Right atrium auricular region (tissue), 2 donors: ENCODE measurements around the gene BEX4. TPM values are rescaled to one million over a fixed set of nuclear protein-coding genes. Genes with fewer than 3 reads are reported as not detected.
"Not testable (repeated sequence)": the region's sequence is repeated elsewhere in the genome, so short reads cannot be mapped to it uniquely, and the experiment has no call there.

Source experiments
- DNase-seq: peaks from one replicate; pipeline ENCODE4 v3.0.0-alpha.2; 2019; ENCODE audit warnings: low spot score
- H3K27ac ChIP-seq, 2 donors: fragments of 200-600 bp; sonication (generic); 1 replicate in 1 of 2; 2 replicates in 1 of 2; pipeline ENCODE4 v1.5.1; 2016 to 2019
- H3K27me3 ChIP-seq, 2 donors: fragments of 200-600 bp; sonication (generic); one replicate each; pipeline versions ENCODE4 v1.5.1 to v1.6.0; 2017 to 2019
- H3K36me3 ChIP-seq: fragments of 200-600 bp; sonication (generic); one replicate; pipeline ENCODE4 v1.5.1; 2016
- H3K4me1 ChIP-seq, 2 donors: fragments of 200-600 bp; sonication (generic); one replicate each; pipeline versions ENCODE4 v1.5.1 to v1.6.0; 2017 to 2019
- H3K4me3 ChIP-seq, 2 donors: fragments of 200-600 bp; sonication (generic); 1 replicate in 1 of 2; 2 replicates in 1 of 2; pipeline ENCODE4 v1.5.1; 2017 to 2019; ENCODE audit warnings: mild to moderate bottlenecking in 1 of 2, moderate library complexity in 1 of 2
- H3K9me3 ChIP-seq, 2 donors: fragments of 200-600 bp; sonication (generic); one replicate each; pipeline ENCODE4 v1.5.1; 2019
- total RNA-seq, 2 donors: library from RNA; depleted of rRNA; stranded (reverse); fragments of >200 nt; gene quantifications; one replicate each; pipeline ENCODE4 v1.1.0, GENCODE V29; 2016
- TF ChIP-seq, protein P1 (sequence below), 2 donors: fragments of 200-600 bp; sonication (generic); IDR thresholded peaks; one replicate each; pipeline ENCODE4 v1.5.1; 2019; ENCODE audit warnings: antibody characterized with exemption in 2 of 2

BEX4 gene
- total RNA-seq, 2 donors from 2014 or later, result 72.2 to 74.9 TPM

DNA sequence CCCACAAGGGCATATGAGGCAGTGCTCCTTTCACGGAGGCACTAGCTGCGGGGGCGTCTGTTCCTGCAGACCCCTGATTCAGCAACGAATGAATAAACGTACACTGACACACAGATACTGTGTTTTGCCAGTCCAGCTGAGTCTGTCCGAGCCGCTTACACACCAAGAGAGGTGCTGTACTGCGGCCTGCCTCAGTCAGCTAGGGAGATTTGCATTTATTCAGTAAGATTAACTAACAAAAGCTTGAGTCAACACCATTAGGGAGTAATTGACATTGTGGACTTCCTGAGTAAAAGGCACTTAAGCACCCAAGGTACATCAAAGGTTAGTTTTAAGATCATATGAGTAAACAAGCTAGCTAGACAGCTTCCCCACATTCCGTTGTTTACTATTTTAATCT lies 31.0 kb upstream of the BEX4 start:
- H3K4me3 ChIP-seq, result no peak overlapping the region
- no peak for DNase-seq
- H3K36me3 ChIP-seq, result no peaks in the 10 kb centered on the region
- TF ChIP-seq, protein P1, sequence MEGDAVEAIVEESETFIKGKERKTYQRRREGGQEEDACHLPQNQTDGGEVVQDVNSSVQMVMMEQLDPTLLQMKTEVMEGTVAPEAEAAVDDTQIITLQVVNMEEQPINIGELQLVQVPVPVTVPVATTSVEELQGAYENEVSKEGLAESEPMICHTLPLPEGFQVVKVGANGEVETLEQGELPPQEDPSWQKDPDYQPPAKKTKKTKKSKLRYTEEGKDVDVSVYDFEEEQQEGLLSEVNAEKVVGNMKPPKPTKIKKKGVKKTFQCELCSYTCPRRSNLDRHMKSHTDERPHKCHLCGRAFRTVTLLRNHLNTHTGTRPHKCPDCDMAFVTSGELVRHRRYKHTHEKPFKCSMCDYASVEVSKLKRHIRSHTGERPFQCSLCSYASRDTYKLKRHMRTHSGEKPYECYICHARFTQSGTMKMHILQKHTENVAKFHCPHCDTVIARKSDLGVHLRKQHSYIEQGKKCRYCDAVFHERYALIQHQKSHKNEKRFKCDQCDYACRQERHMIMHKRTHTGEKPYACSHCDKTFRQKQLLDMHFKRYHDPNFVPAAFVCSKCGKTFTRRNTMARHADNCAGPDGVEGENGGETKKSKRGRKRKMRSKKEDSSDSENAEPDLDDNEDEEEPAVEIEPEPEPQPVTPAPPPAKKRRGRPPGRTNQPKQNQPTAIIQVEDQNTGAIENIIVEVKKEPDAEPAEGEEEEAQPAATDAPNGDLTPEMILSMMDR (IDR thresholded peaks at IDR 0.05), result no peak
- H3K4me1 ChIP-seq, result no peaks in the 10 kb centered on the region
- no peaks in the 10 kb centered on the region for H3K9me3 ChIP-seq
- H3K27me3 ChIP-seq, result no peaks in the 10 kb centered on the region
- H3K27ac ChIP-seq, result no peak overlapping the region

DNA sequence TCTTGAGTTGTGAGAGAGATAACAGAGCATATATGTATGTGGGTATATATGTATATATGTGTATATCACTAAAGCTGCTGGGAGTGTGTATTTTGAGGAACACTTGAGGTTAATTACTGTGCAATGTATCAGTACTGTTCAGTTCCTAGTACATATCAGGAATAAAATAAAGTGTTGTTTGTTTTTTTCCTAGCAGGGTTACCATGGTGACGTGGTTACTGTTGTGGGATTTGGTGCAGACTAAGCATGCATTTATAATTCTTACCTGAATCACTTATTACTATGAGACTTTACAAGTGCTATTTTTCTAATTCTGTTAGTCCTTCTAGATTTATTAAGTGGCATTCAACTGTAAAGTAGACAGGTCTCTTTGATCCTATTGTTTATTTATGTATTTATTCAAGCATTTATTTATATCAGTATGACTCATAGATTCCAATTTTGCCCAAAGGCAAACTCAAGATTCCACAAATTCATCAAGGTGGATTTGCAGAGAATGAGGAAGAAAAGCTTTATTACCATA lies 26.9 kb upstream of the BEX4 start:
- Histone ChIP-seq H3K36me3 (no peaks in the 10 kb centered on the region), H3K27me3 (no peaks in the 10 kb centered on the region), H3K4me1 (no peaks in the 10 kb centered on the region), H3K4me3 (no peak overlapping the region), H3K27ac (no peak overlapping the region), H3K9me3 (no peaks in the 10 kb centered on the region)
- TF ChIP-seq, protein P1 (IDR thresholded peaks at IDR 0.05), result no peak
- no peak for DNase-seq

DNA sequence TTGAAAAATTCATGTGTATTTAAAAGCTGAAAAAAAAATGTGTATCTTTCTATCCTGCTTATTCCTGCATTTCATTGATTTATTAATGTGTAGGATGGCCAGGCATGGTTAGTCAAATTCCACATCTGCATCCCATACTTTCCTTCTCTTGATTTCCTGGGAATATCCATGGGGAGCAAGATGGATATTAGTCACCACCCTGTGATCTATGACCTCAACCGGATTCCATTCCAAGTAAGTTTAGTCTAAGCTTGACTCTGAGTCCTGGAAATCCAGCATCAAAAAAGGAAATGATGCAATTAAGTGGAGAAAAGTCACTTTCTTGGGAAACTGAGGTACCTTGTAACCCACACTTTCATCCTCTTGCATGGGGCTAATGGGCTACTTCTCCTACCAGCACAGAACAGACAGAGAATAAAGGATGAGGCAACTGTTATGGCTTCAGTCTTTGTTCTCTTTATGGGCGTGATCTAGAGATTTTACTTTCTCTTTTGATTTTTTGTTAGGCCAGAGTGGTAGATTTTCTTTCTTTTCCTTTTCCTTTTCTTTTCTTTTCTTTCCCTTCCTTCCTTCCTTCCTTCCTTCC lies 17.1 kb upstream of the BEX4 start:
- H3K27ac ChIP-seq, result no peak overlapping the region
- TF ChIP-seq, protein P1 (IDR thresholded peaks at IDR 0.05), result no peak
- H3K36me3 ChIP-seq, result no peaks in the 10 kb centered on the region
- DNase-seq, result no peak
- no peaks in the 10 kb centered on the region for H3K4me1 ChIP-seq
- H3K27me3 ChIP-seq, result no peaks in the 10 kb centered on the region
- no peaks in the 10 kb centered on the region for H3K9me3 ChIP-seq
- no peak overlapping the region for H3K4me3 ChIP-seq

DNA sequence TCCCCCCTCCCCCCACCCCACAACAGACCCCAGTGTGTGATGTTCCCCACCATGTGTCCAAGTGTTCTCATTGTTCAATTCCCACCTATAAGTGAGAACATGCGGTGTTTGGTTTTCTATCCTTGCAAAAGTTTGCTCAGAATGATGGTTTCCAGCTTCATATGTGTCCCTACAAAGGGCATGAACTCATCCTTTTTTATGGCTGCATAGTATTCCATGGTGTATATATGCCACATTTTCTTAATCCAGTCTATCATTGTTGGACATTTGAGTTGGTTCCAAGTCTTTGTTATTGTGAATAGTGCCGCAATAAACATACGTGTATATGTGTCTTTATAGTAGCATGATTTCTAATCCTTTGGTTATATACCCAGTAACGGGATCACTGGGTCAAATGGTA lies 16.2 kb upstream of the BEX4 start:
- not testable (repeated sequence) for H3K4me3 ChIP-seq, H3K27ac ChIP-seq

DNA sequence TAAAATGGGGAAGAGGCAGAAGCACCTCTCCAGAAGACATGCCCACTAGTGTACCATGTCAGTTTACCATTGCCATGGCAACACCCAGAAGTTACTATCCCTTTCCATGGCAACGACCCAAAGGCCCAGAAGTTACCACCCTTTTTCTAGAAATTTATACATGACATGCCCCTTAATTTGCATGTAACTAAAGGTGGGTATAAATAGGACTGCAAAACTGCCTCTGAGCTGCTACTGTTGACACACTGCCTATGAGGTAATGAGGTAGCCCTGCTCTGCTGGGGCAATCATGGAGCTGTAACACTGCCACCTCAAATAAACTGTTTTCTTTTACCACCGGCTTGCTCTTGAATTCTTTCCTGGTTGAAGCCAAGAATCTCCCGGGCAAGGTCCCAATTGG lies 13.9 kb upstream of the BEX4 start:
- no peaks in the 10 kb centered on the region for H3K36me3 ChIP-seq
- H3K4me1 ChIP-seq, result no peaks in the 10 kb centered on the region
- H3K9me3 ChIP-seq, result no peaks in the 10 kb centered on the region
- no peak for DNase-seq
- H3K27me3 ChIP-seq, result no peaks in the 10 kb centered on the region
- H3K4me3 ChIP-seq, result no peak overlapping the region
- H3K27ac ChIP-seq, result no peak overlapping the region
- TF ChIP-seq, protein P1 (IDR thresholded peaks at IDR 0.05), result no peak

More for the DNA sequence above, 16.2 kb upstream of the BEX4 start:
- DNase-seq, H3K4me1 ChIP-seq, H3K9me3 ChIP-seq, H3K36me3 ChIP-seq, H3K27me3 ChIP-seq: not testable (repeated sequence)

DNA sequence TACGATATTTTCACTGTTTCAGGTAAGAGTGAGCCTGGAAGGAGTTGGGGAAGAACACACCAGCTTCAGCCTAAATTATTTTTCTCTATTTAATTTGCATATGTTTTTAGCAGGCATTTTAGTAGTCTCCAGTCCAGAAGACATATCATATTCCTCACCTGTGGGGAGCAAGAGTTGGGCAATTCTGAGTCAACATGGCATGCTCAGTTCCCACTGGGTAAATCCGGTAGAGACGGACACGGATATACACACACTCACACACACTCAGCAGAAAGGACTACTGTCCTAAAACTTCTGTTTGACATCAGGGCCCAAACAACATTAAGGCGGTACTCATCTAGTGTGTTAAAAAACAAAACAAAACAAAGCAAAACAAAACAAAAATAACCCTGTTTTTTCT lies 4.9 kb upstream of the BEX4 start:
- Histone ChIP-seq H3K4me1 (no peaks in the 10 kb centered on the region), H3K4me3 (no peak overlapping the region), H3K27me3 (no peaks in the 10 kb centered on the region), H3K27ac (no peak overlapping the region), H3K36me3 (no peaks in the 10 kb centered on the region), H3K9me3 (no peaks in the 10 kb centered on the region)
- DNase-seq, result no peak
- TF ChIP-seq, protein P1 (IDR thresholded peaks at IDR 0.05), result no peak
